A549 (cell line): Measurements from ENCODE around the gene ARHGAP10. TPM values are rescaled to one million over a fixed set of nuclear protein-coding genes. Genes with fewer than 3 reads are reported as not detected.

Source experiments
- ATAC-seq, 2 experiments: fragments of 200-7000 bp in 1 of 2; fragments of >200 bp in 1 of 2; cut with Nextera tagmentation in 1 of 2; cut with Tn5 transposase in 1 of 2; 3 replicates each; pipeline versions ENCODE4 v1.8.0 to v1.9.1; 2018 to 2020; ENCODE audit warnings: mild to moderate bottlenecking in 1 of 2, moderate library complexity in 1 of 2
- CTCF ChIA-PET: fragments of 300-600 bp; sonication (Branson Sonifier 250); formaldehyde crosslinking; extraction: SDS; loops from one replicate; lab custom pipeline; 2021; ENCODE audit warnings: antibody characterized with exemption, inconsistent platforms; lab: Yijun Ruan, JAX
- POLR2A ChIA-PET: fragments of 350-600 bp; formaldehyde crosslinking; extraction: SDS; loops from one replicate; lab custom pipeline; 2021; ENCODE audit warnings: antibody characterized with exemption, inconsistent platforms; lab: Yijun Ruan, JAX
- DNase-seq, 2 experiments: peaks; one replicate each; pipeline versions ENCODE4 v3.0.0 to v3.0.0-alpha.2; 2011 to 2016; ENCODE audit warnings: low read depth in 1 of 2, low spot score in 1 of 2
- FAIRE-seq: peaks from 2 replicates; lab custom pipeline; 2011; peaks lifted over from hg19 to GRCh38; lab: Jason Lieb, UNC
- H3K27ac ChIP-seq, 2 experiments: fragments of >200 bp; sonication (Bioruptor Twin); formaldehyde crosslinking; 3 replicates each; pipeline ENCODE4 v1.5.1; 2016 to 2017
- H3K4me1 ChIP-seq: fragments of >200 bp; sonication (Bioruptor Twin); formaldehyde crosslinking; 3 replicates; pipeline ENCODE4 v1.6.1; 2016
- H3K4me2 ChIP-seq: fragments of >200 bp; sonication (Bioruptor Twin); formaldehyde crosslinking; 3 replicates; pipeline ENCODE4 v1.6.1; 2016
- H3K4me3 ChIP-seq: fragments of >200 bp; sonication (Bioruptor Twin); formaldehyde crosslinking; 3 replicates; pipeline ENCODE4 v1.5.1; 2016
- H3K9me3 ChIP-seq: fragments of >200 bp; sonication (Bioruptor Twin); formaldehyde crosslinking; 3 replicates; pipeline ENCODE4 v1.6.1; 2016
- CBX2 ChIP-seq: fragments of 200-600 bp; sonication (generic); IDR thresholded peaks from 2 replicates; pipeline ENCODE4 v1.6.1; 2016; ENCODE audit warnings: low read depth, mild to moderate bottlenecking, borderline replicate concordance
- EP300 ChIP-seq, 2 experiments: fragments of >200 bp; sonication (Bioruptor Twin); formaldehyde crosslinking; IDR thresholded peaks; 2 replicates in 1 of 2; 3 replicates in 1 of 2; pipeline ENCODE4 v1.6.1; 2016 to 2017
- ESRRA ChIP-seq: fragments of 150-350 bp; IDR thresholded peaks from 2 replicates; pipeline ENCODE4 v1.6.1; 2014; ENCODE audit warnings: mild to moderate bottlenecking, low read length, borderline replicate concordance
- FOXS1 ChIP-seq: fragments of 250-450 bp; sonication (Bioruptor Pico); IDR thresholded peaks from 2 replicates; pipeline ENCODE4 v1.5.0; 2020; ENCODE audit warnings: mild to moderate bottlenecking, moderate library complexity
- GATA3 ChIP-seq: IDR thresholded peaks from 2 replicates; pipeline ENCODE4 v1.6.1; 2012; ENCODE audit warnings: borderline replicate concordance
- HDAC2 ChIP-seq: fragments of 200-600 bp; sonication (generic); IDR thresholded peaks from 2 replicates; pipeline ENCODE4 v1.6.1; 2016
- HMGXB4 ChIP-seq: fragments of 250-450 bp; sonication (Bioruptor Pico); IDR thresholded peaks from 2 replicates; pipeline ENCODE4 v1.5.0; 2021; ENCODE audit warnings: mild to moderate bottlenecking, moderate library complexity, borderline replicate concordance
- HOXA7 ChIP-seq: fragments of 250-450 bp; sonication (Bioruptor Pico); IDR thresholded peaks from 2 replicates; pipeline ENCODE4 v1.5.0; 2020; ENCODE audit warnings: mild to moderate bottlenecking, moderate library complexity
- HOXB5 ChIP-seq: fragments of 250-450 bp; sonication (Bioruptor Pico); IDR thresholded peaks from 2 replicates; pipeline ENCODE4 v1.5.0; 2020; ENCODE audit warnings: mild to moderate bottlenecking, moderate library complexity
- JUN ChIP-seq, 2 experiments: fragments of >200 bp; sonication (Bioruptor Twin); formaldehyde crosslinking; IDR thresholded peaks; 2 replicates in 1 of 2; 3 replicates in 1 of 2; pipeline ENCODE4 v1.6.1; 2016 to 2017
- JUNB ChIP-seq: fragments of >200 bp; sonication (Bioruptor Twin); formaldehyde crosslinking; IDR thresholded peaks from 2 replicates; pipeline ENCODE4 v1.6.1; 2016
- KDM1A ChIP-seq: fragments of 200-600 bp; sonication (generic); IDR thresholded peaks from 2 replicates; pipeline ENCODE4 v1.6.1; 2016; ENCODE audit warnings: low read depth, mild to moderate bottlenecking
- KDM5A ChIP-seq: fragments of 200-600 bp; sonication (generic); IDR thresholded peaks from 2 replicates; pipeline ENCODE4 v1.6.1; 2016; ENCODE audit warnings: antibody characterized with exemption, mild to moderate bottlenecking
- MAX ChIP-seq: IDR thresholded peaks from 2 replicates; pipeline ENCODE4 v1.6.1; 2012
- MAZ ChIP-seq: fragments of 150-350 bp; IDR thresholded peaks from 2 replicates; pipeline ENCODE4 v1.6.1; 2014; ENCODE audit warnings: antibody characterized with exemption, low read depth, low read length, borderline replicate concordance
- MYC ChIP-seq: IDR thresholded peaks from 2 replicates; pipeline ENCODE4 v1.6.1; 2012; ENCODE audit warnings: mild to moderate bottlenecking, inconsistent platforms, low read length, improper control_type of control experiment, borderline replicate concordance
- NFE2L2 ChIP-seq: fragments of 150-350 bp; conservative IDR thresholded peaks from 2 replicates; pipeline ENCODE4 v1.6.1; 2014; ENCODE audit warnings: low read length
- PBX3 ChIP-seq: IDR thresholded peaks from 2 replicates; pipeline ENCODE4 v1.6.1; 2012
- PHF8 ChIP-seq: fragments of 200-600 bp; sonication (generic); IDR thresholded peaks from 2 replicates; pipeline ENCODE4 v1.6.1; 2016; ENCODE audit warnings: low read depth, mild to moderate bottlenecking, antibody characterized with exemption, moderate library complexity, borderline replicate concordance
- POLR2AphosphoS2 ChIP-seq: conservative IDR thresholded peaks from 2 replicates; pipeline ENCODE4 v1.6.1; 2012; ENCODE audit warnings: low read length, improper control_type of control experiment, inconsistent platforms
- RARB ChIP-seq: fragments of 250-450 bp; sonication (Bioruptor Pico); IDR thresholded peaks from 2 replicates; pipeline ENCODE4 v1.8.0; 2021; ENCODE audit warnings: mild to moderate bottlenecking, moderate library complexity
- RCOR1 ChIP-seq: fragments of 150-350 bp; IDR thresholded peaks from 2 replicates; pipeline ENCODE4 v1.6.1; 2014; ENCODE audit warnings: antibody characterized with exemption, low read length, low read depth
- SMC3 ChIP-seq: fragments of >200 bp; sonication (Bioruptor Twin); formaldehyde crosslinking; IDR thresholded peaks from 3 replicates; pipeline ENCODE4 v1.6.1; 2018; ENCODE audit warnings: inconsistent platforms
- USF2 ChIP-seq: fragments of 450-650 bp; IDR thresholded peaks from 2 replicates; pipeline ENCODE4 v1.6.1; 2014; ENCODE audit warnings: antibody characterized with exemption
- ZFP36 ChIP-seq: fragments of 450-650 bp; IDR thresholded peaks from 2 replicates; pipeline ENCODE4 v1.6.1; 2014; ENCODE audit warnings: borderline replicate concordance; ENCODE audit not compliant: partially characterized antibody
- WGBS: methylation state at CpG from one replicate; pipeline ENCODE4 v1.1.6; 2017; ENCODE audit errors: missing lambda C conversion rate; 5-methylcytosine and 5-hydroxymethylcytosine counted together
- polyA plus RNA-seq, 4 experiments: library from polyadenylated mRNA; depleted of rRNA in 3 of 4; stranded (reverse); fragments of >200 nt; fragmentation: RNase III in 1 of 4; extraction: RNeasy Plus Mini Kit Qiagen cat#74134 plus additional on column Dnase treatment in 1 of 4; gene quantifications; 2 replicates in 3 of 4; 3 replicates in 1 of 4; pipeline ENCODE4 v1.2.3, GENCODE V29; 2011 to 2017
- TF ChIP-seq, protein P1 (sequence below): fragments of >200 bp; sonication (Bioruptor Twin); formaldehyde crosslinking; IDR thresholded peaks from 3 replicates; pipeline ENCODE4 v1.6.1; 2016
- TF ChIP-seq, protein P2 (sequence below): fragments of >200 bp; sonication (Bioruptor Twin); formaldehyde crosslinking; IDR thresholded peaks from 3 replicates; pipeline ENCODE4 v1.5.1; 2016

ARHGAP10 gene
- polyA plus RNA-seq, 2 of the 4 experiments (the other 2 are of a cell fraction) = 7.0 to 7.2 TPM

- TF ChIP-seq MAZ = no peak
- no peak for TF ChIP-seq EP300 (IDR thresholded peaks at IDR 0.05)
- no peak for TF ChIP-seq ZFP36
- no peak for TF ChIP-seq SMC3
- no peak for TF ChIP-seq HOXB5 (CRISPR knock-in tag)
- no peak for TF ChIP-seq KDM5A
- no peak for TF ChIP-seq HDAC2
- TF ChIP-seq MYC = no peak
- no peak for TF ChIP-seq RARB (CRISPR knock-in tag)
- TF ChIP-seq PBX3 = no peak
- TF ChIP-seq JUNB = no peak
- H3K4me1 ChIP-seq = no peaks in the 10 kb centered on the region
- no peak for FAIRE-seq
- CTCF ChIA-PET = interaction anchor here (0.7 to 0.8 kb wide), 2 partner anchors 15 to 25 kb away, joined by 3 read pairs; no protein-coding TSS in a partner anchor
- no peak for DNase-seq
- H3K4me3 ChIP-seq = no peak overlapping the region
- 82% methylated on average over 7 of the region's 7 CpGs for WGBS
- POLR2A ChIA-PET = no interaction called here
- no peak for ATAC-seq
- H3K27ac ChIP-seq = no peak overlapping the region
- no peak overlapping the region for H3K4me2 ChIP-seq
- H3K9me3 ChIP-seq = no peaks in the 10 kb centered on the region
Observed at GRCh38 chr4:148041606-148042329, 309.9 kb downstream of the ARHGAP10 start.

- ChIA-PET POLR2A (no interaction called here), CTCF (no interaction called here)
- no peak for DNase-seq
- ATAC-seq = no peak
- no peaks in the 10 kb centered on the region for H3K9me3 ChIP-seq
- TF ChIP-seq SMC3 (no peak), PBX3 (no peak), HOXB5 (CRISPR knock-in tag) (no peak), CBX2 (no peak), KDM1A (no peak), PHF8 (no peak), HMGXB4 (CRISPR knock-in tag) (no peak), POLR2AphosphoS2 (no peak), NFE2L2 (no peak), JUN (IDR thresholded peaks at IDR 0.05) (no peak), FOXS1 (CRISPR knock-in tag) (no peak), RCOR1 (no peak), ESRRA (no peak), USF2 (no peak), HOXA7 (CRISPR knock-in tag) (no peak), MAX (no peak), GATA3 (no peak), MYC (no peak)
- TF ChIP-seq, protein P1, sequence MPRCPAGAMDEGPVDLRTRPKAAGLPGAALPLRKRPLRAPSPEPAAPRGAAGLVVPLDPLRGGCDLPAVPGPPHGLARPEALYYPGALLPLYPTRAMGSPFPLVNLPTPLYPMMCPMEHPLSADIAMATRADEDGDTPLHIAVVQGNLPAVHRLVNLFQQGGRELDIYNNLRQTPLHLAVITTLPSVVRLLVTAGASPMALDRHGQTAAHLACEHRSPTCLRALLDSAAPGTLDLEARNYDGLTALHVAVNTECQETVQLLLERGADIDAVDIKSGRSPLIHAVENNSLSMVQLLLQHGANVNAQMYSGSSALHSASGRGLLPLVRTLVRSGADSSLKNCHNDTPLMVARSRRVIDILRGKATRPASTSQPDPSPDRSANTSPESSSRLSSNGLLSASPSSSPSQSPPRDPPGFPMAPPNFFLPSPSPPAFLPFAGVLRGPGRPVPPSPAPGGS = no peak
- TF ChIP-seq, protein P2, sequence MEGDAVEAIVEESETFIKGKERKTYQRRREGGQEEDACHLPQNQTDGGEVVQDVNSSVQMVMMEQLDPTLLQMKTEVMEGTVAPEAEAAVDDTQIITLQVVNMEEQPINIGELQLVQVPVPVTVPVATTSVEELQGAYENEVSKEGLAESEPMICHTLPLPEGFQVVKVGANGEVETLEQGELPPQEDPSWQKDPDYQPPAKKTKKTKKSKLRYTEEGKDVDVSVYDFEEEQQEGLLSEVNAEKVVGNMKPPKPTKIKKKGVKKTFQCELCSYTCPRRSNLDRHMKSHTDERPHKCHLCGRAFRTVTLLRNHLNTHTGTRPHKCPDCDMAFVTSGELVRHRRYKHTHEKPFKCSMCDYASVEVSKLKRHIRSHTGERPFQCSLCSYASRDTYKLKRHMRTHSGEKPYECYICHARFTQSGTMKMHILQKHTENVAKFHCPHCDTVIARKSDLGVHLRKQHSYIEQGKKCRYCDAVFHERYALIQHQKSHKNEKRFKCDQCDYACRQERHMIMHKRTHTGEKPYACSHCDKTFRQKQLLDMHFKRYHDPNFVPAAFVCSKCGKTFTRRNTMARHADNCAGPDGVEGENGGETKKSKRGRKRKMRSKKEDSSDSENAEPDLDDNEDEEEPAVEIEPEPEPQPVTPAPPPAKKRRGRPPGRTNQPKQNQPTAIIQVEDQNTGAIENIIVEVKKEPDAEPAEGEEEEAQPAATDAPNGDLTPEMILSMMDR = no peak
- H3K4me1 ChIP-seq = no peaks in the 10 kb centered on the region
- H3K4me2 ChIP-seq = no peak overlapping the region
- H3K4me3 ChIP-seq = no peak overlapping the region
- no peak overlapping the region for H3K27ac ChIP-seq
- no peak for FAIRE-seq
- WGBS = 93% methylated on average over 9 of the region's 9 CpGs
Observed at GRCh38 chr4:148044089-148044911, 312.4 kb downstream of the ARHGAP10 start.
